ENCODE results near the gene PIK3C3.

- TF ChIP-seq EZH2 (IDR thresholded peaks at IDR 0.05; ENCODE audit: borderline replicate concordance, low read depth, low read length, poor library complexity, severe bottlenecking) (no peak), CTCF (conservative IDR thresholded peaks at IDR 0.05; ENCODE audit: low read depth, low read length) (no peak)
Measured at GRCh38 chr18:42126586-42126985, 171.6 kb downstream of the PIK3C3 start.

Data from A673 (cell line).